Measurements from ENCODE around the gene KIAA1671.

KIAA1671 gene

DNA sequence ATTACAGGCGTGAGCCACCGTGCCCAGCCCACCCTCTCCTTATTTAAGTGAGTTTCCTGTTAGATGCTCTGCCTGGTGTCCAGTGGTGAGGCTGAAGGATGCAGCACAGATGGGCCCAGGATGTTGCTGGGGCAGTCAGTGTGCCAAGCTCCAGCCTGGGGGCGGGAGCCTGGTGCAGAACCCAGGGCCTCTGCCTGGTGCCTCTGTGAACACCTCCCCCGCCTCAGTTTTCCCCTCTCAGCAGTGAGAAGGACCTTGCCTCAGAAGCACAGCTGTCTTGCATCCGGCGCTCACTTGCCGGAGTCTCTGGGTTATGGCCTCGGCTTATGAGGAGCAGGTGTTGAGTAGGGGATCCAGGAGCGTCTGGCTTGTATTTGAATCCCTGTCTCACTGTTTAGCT, 116.2 kb downstream of the KIAA1671 start:
- no peak for DNase-seq (ENCODE audit: low spot score)

DNA sequence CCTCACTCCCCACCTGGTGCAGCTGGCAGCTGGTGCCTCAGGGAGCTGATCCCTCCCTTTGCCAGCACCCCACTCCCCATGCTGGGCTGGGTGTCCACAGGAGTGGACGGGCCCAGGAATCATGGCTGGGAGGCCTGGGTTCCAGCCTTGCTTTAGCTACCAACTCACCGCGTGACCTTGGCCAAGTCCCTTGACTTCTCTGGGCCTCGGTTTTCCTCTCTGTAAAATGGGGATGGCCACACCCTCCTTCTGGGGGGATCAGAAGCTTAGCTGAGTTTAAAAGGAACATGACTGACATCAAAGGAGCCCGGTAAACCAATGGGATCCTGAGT, 116.9 kb downstream of the KIAA1671 start:
- DNase-seq (ENCODE audit: low spot score): no peak

DNA sequence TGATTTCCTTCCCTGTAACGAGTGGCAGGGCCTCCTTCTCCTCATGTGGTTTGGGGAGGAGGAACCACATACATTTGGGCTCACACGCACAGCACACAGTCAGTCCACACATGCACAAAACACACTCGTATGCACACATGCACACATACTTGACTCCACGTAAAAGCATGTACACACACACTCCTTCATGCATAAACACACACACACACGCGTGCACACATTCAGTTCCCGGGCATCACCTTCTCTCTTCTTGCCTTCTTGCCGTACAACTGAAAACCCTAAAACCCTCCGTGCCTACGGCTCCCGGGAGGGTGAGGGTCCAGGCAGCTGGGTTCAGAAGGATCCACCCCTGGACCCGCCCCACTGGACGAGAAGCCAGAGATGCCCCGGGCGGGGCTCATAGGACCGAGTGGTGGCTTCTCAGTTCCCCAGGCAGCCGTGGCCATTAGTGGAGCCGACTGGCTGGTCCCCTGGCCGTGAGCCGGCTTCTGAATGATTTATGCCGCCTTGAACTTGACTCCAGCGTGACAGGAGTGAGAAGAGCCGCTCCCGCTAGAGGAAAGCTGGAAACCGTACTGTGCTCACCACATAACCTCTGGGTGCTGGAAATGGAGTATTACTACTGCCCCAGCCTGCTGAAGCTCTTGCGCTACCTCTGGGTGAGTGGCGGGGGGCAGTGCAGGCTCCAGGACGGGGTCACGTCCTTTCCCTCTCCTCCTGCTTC, 117.4 kb downstream of the KIAA1671 start:
- no peak for DNase-seq (ENCODE audit: low spot score)

DNA sequence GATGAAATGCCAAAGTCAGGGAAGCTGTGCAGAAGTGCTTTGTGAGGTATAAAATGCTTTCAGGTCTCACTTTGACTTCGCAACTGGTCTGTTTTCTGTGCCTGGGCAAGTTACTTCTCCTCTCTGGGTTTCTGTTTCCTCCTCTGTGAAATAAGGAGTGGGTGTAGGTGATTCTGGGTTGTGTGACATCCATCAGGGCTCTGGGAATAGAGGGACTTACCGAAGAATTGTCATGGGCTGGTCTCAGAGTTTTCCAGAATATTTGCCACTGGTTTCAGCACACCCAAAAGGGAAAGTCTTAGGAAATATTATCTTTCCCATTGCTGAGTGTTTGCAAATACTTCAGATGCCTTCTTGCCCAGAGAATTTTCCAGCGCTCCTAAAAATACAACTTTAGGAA, 118.4 kb downstream of the KIAA1671 start:
- no peak for DNase-seq (ENCODE audit: low spot score)

DNA sequence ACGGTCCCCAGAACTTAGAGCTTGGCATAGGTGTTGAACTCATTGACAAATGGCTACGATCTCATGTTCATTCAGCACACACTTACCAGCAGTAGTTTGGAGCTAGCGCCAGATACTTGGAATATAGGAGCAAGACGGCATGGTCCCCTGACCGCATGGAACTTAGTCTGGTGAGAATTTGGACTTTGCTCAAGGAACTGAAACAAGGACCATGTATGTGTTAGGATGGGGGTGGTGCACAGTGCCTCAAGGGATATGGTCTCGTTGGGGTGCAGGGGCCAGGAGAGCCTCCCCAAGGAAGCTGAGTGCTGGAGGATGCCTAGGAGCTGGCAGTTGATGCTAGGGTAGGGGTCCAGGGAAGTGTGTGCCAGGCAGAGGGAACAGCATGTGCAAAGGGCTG, 119.2 kb downstream of the KIAA1671 start:
- no peak for DNase-seq (ENCODE audit: low spot score)

DNA sequence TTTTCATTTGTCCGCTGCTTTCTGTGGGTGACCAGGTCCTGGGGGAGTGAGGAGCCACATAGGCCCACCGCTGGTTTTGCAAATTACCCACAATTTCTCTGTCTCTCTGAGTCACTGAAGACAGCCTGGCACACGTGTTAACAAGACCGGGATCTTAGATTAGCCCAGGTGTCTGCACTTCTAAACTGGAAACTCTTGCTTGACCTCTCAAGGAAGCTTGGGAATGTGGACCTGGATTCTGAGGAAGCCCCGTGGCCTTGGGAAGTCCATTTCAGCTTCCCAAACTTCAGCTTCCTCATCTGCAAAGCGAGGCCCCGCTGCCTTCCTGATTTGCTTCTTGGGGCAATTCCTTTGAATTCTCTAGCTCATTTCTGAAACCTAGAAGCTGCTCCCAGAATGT, 119.9 kb downstream of the KIAA1671 start:
- DNase-seq (ENCODE audit: low spot score): no peak

DNA sequence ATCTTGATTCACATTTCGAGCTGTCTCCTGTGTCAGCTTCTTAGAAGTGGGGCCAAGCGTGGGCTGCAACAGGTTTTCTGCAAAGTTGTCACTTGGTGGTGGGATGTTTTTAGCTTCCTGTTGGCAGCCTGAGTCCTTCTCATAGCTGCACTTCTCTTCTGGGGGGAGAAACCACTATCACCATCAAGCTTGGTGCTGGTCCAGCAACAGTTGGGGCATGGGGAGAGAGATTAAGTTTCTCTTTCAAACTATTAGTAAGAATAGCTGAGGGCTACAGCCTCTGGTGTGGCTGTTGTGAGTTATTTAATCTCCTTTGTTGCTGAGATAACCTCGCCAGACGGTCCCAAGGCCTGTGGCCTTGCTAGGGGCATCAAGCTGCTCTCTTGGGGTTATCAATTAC, 123.8 kb downstream of the KIAA1671 start:
- DNase-seq (ENCODE audit: low spot score): no peak

DNA sequence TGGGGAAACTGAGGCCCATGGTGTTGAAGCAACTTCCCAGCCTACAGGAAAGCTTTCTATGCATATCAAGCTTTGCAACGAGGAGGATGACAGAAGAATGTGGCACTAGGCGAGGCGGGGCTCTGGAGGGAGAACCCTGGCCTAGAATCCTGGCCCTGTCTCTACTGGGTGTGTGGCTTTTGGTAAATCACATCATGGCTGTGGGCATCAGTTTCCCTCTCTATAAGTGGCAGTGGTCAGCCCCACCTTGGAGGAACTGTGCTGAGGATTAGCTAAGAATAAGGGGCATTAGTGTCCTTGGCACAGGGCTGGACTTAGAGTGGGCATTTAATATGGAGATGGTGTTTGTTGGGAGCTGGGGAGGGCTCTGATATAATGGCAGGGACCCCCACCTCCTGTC, 124.5 kb downstream of the KIAA1671 start:
- no peak for DNase-seq (ENCODE audit: low spot score)

DNA sequence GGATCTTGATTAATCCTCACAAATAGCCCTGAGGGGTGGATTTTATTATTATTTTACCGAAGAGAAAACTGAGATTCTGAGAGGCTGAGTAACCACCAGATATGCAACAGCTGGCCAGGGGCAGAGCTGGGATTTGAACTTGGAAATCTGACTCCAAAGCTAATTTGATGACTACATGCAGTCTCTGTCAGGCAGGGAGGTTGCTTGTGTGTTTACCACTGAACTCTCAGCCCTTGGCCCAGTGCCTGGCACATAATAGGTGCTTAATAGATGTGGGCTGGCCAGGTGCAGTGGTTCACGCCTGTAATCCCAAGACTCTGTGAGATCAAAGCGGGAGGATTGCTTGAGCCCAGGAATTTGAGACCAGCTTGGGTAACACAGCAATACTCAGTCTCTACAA, 125.4 kb downstream of the KIAA1671 start:
- DNase-seq (ENCODE audit: low spot score): no peak

DNA sequence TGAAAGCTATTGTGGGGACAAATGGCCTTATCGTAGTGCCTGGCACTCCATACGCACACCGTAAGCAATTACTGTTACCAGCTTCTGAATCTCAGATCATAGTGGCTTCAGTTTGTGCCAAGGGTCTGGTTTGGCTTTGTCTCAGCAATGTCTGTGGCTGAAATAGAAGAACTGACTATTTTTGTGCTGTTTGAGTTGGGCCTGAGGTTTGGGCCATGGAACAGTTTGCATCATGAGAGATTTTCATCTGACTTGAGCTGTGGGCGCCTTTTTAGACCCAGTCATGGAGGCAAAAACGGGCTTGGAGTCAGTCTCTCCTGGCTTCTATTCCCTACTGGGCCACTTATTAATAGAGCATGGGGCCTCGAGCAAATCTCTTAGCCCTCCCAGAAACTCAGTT, 126.1 kb downstream of the KIAA1671 start:
- no peak for DNase-seq (ENCODE audit: low spot score)

DNA sequence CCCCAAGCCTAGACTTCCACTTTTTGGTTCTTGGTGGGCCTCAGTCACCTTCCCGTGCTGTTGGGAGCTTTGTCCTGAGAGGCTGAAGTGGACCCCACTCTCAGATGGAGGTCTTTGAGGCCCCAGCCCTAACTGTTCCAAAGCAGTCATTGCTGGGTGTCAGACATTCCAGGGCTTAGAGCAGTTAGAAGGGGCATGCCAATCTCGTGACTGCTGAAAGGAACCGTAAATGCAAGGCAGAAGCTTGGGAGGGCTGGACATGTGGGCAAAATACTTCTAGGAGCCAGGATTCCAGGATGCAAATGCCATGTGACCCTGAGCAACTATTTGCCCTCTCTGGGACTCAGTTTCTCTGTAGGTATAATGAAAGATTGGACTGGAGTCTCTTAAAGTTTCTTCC, 128.3 kb downstream of the KIAA1671 start:
- no peak for DNase-seq (ENCODE audit: low spot score)

DNA sequence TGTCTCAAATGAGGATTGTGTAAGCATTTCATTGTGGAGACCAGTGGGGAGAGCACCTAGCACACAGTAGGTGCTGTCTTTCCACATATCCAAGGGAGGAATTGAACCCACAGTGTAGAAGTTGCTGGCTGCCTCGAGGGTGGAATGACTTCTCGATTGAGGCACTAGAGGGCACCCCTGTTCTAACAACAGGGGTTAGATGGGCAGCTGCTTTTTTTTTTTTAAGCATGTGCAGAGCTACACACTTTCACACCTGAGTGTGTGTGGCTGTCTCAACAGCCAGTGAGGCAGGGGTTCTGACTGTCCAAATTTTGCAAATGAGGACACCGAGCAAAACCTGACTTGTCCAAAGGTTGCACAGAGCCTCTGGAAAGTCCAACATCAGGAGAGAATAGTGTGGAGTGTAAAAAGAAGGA, 128.9 kb downstream of the KIAA1671 start:
- peak; percentile 70 for DNase-seq (ENCODE audit: low spot score)

DNA sequence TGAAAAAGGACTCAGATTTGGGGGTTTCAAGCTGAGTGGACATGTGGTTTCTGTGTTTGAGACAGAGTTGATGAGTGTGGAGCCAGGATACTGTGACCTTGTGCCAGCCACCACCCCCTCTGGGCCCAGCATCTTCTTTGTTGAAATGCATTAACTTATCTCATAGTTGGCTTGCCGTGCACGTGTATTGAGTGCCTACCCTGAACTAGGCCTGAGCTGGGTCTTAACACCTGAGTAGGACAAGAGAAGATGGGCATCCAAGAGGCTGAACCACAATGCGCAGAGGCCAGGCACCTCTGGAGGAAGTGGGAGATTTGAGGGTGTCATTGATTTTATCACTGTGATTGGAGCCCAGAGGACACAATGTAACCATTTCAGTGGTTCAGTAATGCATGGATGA, 129.6 kb downstream of the KIAA1671 start:
- no peak for DNase-seq (ENCODE audit: low spot score)

DNA sequence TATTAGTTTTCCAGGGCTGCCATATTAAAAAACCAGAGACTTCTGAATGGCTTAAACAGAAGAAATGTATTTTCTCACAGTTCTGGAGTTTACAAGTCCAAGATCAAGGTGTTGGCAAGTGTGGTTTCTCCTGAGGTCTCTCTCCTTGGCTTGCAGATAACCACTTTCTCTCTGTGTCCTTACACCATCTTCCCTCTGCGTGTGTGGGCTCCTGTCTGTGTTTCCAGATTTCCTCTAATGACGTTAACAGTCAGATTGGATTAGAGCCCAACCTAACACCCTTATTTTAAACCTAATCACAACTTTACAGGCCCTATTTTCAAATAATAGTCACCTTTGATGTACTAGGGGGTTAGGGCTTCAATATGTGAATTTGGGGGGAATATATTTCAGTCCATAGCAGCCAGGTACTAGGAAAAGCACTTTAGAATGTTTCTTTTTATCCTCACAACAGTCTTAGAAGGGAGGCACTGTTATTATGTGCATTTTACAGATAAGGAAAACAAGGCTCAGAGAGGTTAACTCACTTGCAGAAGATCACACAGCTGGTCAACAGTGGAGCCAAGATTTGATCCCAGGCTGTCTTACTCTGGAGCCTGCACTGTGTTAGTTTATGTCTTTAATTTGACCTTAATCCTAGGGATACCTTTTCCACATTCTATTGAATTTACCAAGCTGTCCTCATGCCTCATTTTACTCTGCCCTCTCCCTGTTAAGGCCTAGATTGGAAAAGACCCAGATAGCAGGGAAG, 130.7 kb downstream of the KIAA1671 start:
- DNase-seq (ENCODE audit: low spot score): no peak

DNA sequence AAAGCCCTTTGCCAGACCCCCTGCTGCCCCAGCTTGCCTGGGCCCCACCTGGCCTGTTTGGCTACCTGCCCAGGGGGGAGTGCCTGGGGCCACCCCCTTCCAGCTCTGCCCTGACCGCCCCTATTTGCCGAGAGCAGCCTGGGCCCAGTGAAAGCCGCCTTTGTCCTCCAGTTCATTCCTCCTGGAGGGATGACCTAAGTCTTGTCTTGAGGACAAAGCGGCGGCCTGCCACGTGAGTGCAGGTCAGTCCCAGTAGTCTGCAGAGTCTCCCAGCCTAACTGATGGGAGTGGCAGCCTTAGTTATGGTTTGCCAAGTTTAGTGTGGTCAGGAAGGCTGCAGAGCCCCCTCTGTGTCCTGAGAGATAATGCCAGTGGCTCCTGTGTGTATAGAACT, 131.3 kb downstream of the KIAA1671 start:
- peak; percentile 57 for DNase-seq (ENCODE audit: low spot score)

DNA sequence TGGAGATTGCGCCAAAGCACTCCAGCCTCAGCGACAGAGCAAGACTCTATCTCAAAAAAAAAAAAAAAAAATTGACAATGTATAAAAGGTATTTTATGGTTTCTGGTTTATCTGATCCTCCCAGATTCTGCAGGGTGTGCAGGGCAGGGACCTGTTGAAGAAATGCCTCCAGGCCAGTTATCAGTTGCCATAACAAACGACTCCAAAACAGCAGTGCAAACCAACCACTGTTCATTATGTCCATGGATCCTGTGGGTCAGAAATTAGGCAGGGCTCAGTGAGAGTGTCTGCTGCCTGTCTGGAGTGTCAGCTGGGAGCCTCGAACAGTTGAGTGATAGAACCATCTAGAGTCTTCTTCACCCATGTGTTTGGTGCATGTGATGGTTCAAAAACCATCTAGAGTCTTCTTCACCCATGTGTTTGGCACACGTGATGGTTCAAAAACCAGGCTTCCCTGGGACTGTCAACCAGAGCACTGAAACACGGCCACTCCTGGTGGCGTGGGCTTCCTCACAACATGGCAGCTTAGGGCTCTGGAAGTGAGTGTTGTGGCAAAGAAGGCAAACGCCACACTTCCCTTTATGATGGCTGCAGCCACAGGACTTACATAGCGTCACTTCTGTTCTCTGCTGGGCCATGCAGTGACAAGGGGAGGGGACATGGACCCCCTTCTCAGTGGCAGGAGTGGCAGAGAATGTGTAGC, 132.0 kb downstream of the KIAA1671 start:
- no peak for DNase-seq (ENCODE audit: low spot score)

DNA sequence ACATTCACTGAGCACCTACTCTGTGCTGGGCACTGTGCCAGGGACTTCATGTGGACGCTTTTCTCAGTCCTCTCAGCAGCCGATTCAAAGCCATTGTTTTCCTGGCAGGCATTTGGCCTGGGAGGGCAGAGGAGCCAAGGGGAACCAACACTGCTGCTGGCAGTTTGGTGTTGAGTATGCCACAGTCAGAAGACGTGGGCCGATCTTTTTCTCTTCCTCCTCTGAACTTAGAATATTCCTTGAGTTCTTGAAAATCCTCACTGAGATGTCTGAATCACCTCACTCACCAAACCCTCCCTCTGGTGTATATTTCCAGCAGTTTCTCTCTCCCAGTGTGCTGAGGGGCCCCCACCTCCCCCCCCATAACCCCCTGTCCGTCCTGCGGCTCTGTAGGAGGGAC, 132.6 kb downstream of the KIAA1671 start:
- DNase-seq (ENCODE audit: low spot score): no peak

DNA sequence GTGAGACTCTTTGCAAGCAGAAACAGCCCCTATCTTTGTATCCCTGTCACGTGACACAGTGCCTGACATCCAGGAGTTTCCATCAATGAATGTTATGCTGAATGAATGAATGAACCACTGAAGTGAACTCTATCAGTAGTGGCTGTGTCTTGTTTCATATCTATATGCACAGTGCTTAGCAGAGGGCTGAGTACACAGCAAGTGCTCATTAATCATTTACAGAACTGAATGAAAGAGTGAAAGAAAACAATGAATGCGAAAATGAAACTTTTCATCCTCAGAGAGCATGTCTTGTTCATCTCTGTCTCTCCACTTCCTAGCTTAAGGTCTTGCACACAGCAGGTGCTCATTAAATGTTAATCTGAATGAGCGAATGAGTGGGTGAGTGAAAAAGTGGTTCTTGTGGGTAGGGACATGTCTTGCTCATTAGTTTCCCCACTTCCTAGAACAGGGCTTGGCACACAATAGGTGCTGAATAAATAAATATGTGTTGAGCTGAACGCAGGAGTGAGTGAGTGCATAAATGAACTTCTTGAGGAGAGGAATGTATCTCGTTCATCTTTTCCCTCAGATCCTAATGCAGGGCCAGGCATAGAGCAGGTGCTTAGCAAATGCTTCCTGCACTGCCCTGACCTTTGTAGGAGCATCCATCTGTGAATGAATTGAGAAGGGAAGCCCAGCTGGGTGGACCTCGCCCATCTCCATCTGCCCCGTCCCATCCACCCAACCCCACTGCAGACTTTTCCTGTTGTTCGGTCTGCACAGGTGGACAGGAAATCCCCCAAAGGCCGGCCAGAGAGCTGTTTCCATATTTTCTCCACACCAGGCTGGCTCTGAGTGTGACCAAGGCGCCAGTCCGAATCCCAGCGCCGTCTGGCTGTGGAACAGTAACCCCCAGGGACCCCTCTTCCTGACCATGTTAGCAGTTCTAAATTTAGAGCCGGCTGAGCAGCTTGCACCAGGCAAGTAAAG, 133.7 kb downstream of the KIAA1671 start:
- no peak for DNase-seq (ENCODE audit: low spot score)

DNA sequence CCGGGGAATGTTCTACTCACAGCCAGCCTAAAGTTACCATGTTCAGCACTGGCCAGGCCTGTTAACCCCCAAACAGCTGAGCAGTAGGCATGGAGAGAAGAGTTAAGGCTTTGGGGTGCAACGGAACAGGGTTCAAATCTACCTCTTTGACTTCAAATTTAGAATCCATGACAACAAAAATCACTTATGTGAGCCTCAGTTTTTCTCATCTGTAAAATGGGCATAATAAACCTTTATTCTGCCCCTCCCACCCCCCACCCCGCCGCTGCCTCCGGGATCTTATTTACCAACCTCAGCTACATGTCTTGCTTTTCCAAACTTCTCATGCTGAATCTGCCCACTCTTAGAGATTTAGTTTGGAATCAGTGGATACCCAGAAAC, 134.4 kb downstream of the KIAA1671 start:
- no peak for DNase-seq (ENCODE audit: low spot score)

DNA sequence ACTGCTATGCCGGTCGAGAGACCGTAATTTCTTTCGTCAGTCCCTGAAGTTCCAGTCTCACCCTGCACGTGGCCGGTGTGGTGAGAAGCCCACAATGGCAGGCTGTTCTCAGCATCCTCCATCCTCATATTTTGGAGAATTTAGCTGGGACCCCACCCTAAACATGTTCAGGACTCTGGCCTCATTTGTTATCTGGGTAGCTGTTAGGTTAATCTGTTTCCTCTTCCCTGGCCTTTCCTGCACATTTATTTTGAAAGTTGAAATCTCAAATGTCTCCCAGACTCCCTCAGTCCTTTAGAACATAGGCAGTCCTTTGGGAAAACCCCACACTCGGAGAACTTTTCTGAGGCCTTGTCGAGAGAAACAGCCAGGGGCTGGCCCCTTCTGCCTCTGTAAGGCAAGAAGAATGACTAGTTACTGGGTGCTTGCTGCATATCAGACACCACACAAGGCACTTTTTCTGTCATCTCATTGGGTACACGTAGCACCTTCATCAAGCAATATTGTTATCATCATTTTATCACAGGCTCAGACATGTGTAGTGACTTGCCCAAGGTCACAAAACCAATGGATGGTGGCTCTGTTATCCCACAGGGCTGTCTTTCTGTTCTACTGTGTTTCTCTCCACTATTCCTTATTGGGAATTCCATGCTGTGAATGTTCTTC, 137.8 kb downstream of the KIAA1671 start:
- no peak for DNase-seq (ENCODE audit: low spot score)

DNA sequence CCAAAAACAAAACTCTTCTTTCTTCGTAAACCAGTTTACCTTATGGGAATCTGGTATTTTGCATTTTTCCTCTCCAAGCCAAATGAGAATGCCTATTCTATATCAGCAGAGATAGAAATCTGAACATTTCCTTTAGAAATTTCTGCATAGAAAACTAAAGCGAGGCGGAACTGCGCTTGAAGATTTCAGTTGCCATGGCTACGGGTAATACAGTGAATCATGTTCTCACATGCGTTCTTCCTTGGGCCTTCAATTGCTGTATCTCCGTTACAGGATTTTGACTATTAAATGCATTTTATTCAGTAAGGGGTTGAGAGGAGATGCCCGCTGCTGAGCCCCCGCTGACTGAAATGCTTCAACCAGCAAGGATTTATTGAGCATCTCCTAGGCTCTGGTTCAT, 138.9 kb downstream of the KIAA1671 start:
- no peak for DNase-seq (ENCODE audit: low spot score)

DNA sequence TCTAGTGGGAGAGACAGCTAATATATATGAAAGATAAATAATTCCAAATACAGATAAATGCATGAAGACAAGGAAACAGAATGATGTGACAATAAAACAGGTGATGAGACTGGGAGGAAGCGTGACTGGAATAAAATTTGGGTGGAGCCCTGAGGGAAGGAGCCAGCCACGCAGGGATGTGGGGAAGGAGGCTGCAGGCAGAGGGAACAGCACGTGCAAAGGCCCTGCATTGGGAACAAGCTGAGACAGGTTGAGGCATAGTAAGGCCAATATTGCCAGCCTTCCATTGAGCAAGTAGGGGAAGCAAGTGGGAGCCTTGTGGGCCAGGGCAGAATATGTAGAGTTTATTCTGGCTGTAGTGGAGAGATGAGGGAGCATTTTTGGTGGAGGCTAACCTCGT, 139.6 kb downstream of the KIAA1671 start:
- DNase-seq (ENCODE audit: low spot score): no peak
